ENCODE measurements around the gene ZNF580. TPM values are rescaled to one million over a fixed set of nuclear protein-coding genes. Genes with fewer than 3 reads are reported as not detected.

Gene ZNF580
- total and polyA plus RNA-seq, 10 of the 15 experiments (the other 5 are each of a cell fraction or from before 2014, with no cell fraction given): 2.3 to 31.8 (median 10.0) TPM

DNA sequence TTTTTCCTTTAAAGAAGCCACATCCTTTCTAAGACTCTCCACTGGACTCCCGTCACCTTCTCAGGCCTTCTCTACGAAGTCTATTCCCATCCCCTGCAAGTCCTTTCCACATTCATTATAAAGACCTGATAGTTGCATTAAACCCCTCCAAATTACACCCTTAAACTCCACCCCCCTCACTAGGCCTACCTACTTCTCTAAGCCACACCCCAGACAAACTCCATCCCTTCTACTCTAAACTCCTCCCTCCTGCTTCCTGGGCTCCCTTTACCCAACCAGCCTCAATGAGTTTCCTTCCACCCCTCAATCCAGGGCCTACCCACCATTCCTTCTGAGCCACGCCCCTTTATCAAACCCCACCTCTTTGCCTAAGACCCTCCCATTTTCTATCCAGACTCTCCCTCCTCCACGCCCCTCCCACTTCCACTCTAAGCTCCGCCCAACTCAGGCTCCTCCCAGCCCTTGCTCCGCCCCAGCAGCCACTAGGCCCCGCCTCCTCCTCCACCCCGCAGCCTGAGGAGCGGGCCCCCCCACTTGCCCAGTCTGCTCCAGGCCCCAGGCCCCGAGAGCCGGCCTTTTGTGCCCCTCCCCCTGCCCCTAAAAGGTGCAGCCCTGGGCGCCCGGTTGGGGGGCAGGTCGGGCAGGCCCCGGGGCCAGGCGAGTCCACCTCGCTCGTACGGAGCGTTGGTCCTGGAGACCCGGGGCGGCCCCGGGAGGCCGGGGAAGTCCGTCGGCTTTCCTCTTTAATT is 41.9 kb upstream of the ZNF580 start (continued):
- TF ChIP-seq MEF2B (IDR thresholded peaks at IDR 0.05; ENCODE audit: partially characterized antibody, poor library complexity, severe bottlenecking) (peak; percentile 21), SMAD5 (IDR thresholded peaks at IDR 0.05; ENCODE audit: low read depth) (no peak), KAT2A (conservative IDR thresholded peaks at IDR 0.05; ENCODE audit: control insufficient read depth, low read depth, low read length) (no peak), PML (IDR thresholded peaks at IDR 0.05; ENCODE audit: low read length) (no peak; the same call in 1 of the 2 replicates), SMARCA5 (IDR thresholded peaks at IDR 0.05) (peak; percentile 84), CBFB (IDR thresholded peaks at IDR 0.05; ENCODE audit: low read depth) (no peak), LARP7 (IDR thresholded peaks at IDR 0.05) (peak; percentile 74; the same call in 1 of the 2 replicates), SIN3A (IDR thresholded peaks at IDR 0.05; ENCODE audit: low read depth, low read length) (peak; percentile 51; the same call in 1 of the 2 replicates)

DNA sequence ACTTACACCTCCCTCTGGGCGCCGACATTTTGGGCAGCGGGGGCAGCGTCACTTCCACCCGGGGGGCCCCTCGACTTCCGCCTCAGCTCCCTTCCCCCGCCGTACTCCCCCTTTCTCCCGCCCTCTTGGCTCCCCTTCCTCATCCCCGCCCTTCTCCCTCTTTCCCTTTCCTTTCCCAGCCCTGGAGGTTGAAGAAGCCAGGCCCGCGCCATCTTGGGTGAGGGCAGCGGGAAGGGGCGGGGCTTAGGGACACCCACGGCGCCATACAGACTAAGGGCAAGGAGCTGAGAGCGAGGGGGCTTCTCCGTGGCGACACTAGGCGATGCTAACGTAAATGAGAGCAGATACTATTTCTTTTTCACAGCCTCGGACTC is 41.3 kb upstream of the ZNF580 start, which contains the start of gene FIZ1:
TSS of gene FIZ1 (minus strand) at position 50 of the 374 bp plus-strand sequence. CDS start 1,652 bp downstream, outside the sequence.
- H3K9ac ChIP-seq (ENCODE audit: control insufficient read depth, insufficient read depth, low read length): peak within 1 kb of the TSS; percentile 95
- H3K27ac ChIP-seq (ENCODE audit: control insufficient read depth, insufficient read depth): peak within 1 kb of the TSS; percentile 99
- peak within 1 kb of the TSS; percentile 99 for H2AFZ ChIP-seq (ENCODE audit: control insufficient read depth, low read depth, low read length)
- ChIA-PET RAD21 (ENCODE audit: unreplicated experiment) (interaction anchor here (1.2 to 2.6 kb wide), 8 partner anchors 12 to 215 kb away, joined by 4 to 11 read pairs (median 4); partner anchors contain the start of genes TMEM238, ZNF579, ZNF628 and ZNF784), SMC1A (ENCODE audit: uncharacterized antibody, unreplicated experiment) (interaction anchor here (0.9 to 2.3 kb wide), 5 partner anchors 33 to 123 kb away, joined by 3 to 16 read pairs (median 4); partner anchors contain the start of gene NAT14), CTCF (interaction anchor here (1.0 to 2.4 kb wide), 5 partner anchors 11 to 96 kb away, joined by 3 to 11 read pairs (median 9); partner anchors contain the start of gene U2AF2), POLR2A (interaction anchor here (0.6 to 1.6 kb wide), 18 partner anchors 10 to 1480 kb away, joined by 3 to 7 read pairs (median 4); partner anchors contain the start of genes CCDC106, HSPBP1, ISOC2 and TMEM238)
- H3K36me3 ChIP-seq (ENCODE audit: control insufficient read depth in 2 of 2, insufficient read depth in 2 of 2, low read length in 1 of 2): peaks cover 0 to 8% of the 10 kb centered on the region in 2 experiments; a peak in 1 of 4 replicates
- under 1% methylated on average over 22 of the region's 23 CpGs for WGBS (ENCODE audit: insufficient coverage, insufficient replicate concordance, low lambda C conversion rate, missing lambda C conversion rate)
- intact Hi-C loops (cut with micrococcal nuclease; ENCODE audit: unreplicated experiment): no loop called here
- H3K4me2 ChIP-seq (ENCODE audit: control insufficient read depth, insufficient read depth): peak within 1 kb of the TSS; percentile 56
- peaks cover 10% of the 10 kb centered on the region for H3K79me2 ChIP-seq (ENCODE audit: control insufficient read depth, insufficient read depth, low read length)
- peaks cover 6% of the 10 kb centered on the region; the same call in 1 of the 2 replicates for H3K4me1 ChIP-seq (ENCODE audit: control insufficient read depth, insufficient read depth, low read length)
- H4K20me1 ChIP-seq (ENCODE audit: control insufficient read depth, insufficient read depth): no peaks in the 10 kb centered on the region
- no peaks in the 10 kb centered on the region for H3K27me3 ChIP-seq (replicated peaks in 1 of 2; ENCODE audit: control insufficient read depth in 2 of 2, insufficient read depth in 2 of 2, low read length in 1 of 2)
- H3K9me3 ChIP-seq (replicated peaks; ENCODE audit: control insufficient read depth, insufficient read depth, low read length): peaks cover 2% of the 10 kb centered on the region; the same call in 2 of the 3 replicates
- ATAC-seq (peak; percentile 89), DNase-seq (ENCODE audit: low read depth, low spot score) (peak; percentile 95), FAIRE-seq (no peak)
- BruUV-seq (replicated peaks): no TSS peak
- in situ Hi-C loops (cut with MboI): no loop called here
- H3K4me3 ChIP-seq: peak within 1 kb of the TSS; percentile 88
- no peak for TF ChIP-seq RELA (IDR thresholded peaks at IDR 0.05; ENCODE audit: borderline replicate concordance, partially characterized antibody)
- TF ChIP-seq SRF (IDR thresholded peaks at IDR 0.05; ENCODE audit: low read depth in 2 of 2, low read length in 2 of 2): 0 out of 4 replicates have a peak, but pooled peaks of 1 of the 2 experiments have one; percentile 14
- TF ChIP-seq TCF7 (IDR thresholded peaks at IDR 0.05; ENCODE audit: borderline replicate concordance): no peak
- TF ChIP-seq ZNF687 (IDR thresholded peaks at IDR 0.05): no peak
- peak; percentile 80; the same call in 1 of the 2 replicates for TF ChIP-seq NBN (IDR thresholded peaks at IDR 0.05)
- no peak for TF ChIP-seq HDAC6 (IDR thresholded peaks at IDR 0.05; ENCODE audit: unreplicated experiment)
- no peak for TF ChIP-seq CBX3 (IDR thresholded peaks at IDR 0.05; ENCODE audit: borderline replicate concordance, low read depth)
- no peak for TF ChIP-seq DPF2 (IDR thresholded peaks at IDR 0.05)
- TF ChIP-seq NFIC (IDR thresholded peaks at IDR 0.05; ENCODE audit: low read depth, low read length): no peak; the same call in 1 of the 2 replicates
- TF ChIP-seq SUPT20H (IDR thresholded peaks at IDR 0.05; ENCODE audit: borderline replicate concordance, control insufficient read depth, low read depth, low read length): no peak
- TF ChIP-seq RCOR1 (conservative IDR thresholded peaks at IDR 0.05; ENCODE audit: low read depth, low read length): peak; percentile 81
- TF ChIP-seq NR2C1 (IDR thresholded peaks at IDR 0.05): peak; percentile 92
